ENCODE measurements around the gene SUSD6. TPM values are rescaled to one million over a fixed set of nuclear protein-coding genes. Genes with fewer than 3 reads are reported as not detected.

SUSD6 gene
- total RNA-seq, 1 experiment from 2014 or later = 3.7 TPM

GRCh38 chr14:69636718-69637480 is 25.5 kb downstream of the SUSD6 start:
- Histone ChIP-seq H3K4me2 (ENCODE audit: insufficient read depth, insufficient read length, low read length) (no peak overlapping the region), H4K20me1 (ENCODE audit: control insufficient read depth, insufficient read depth, insufficient read length) (no peaks in the 10 kb centered on the region)

More at GRCh38 chr14:69636718-69637480, 25.5 kb downstream of the SUSD6 start:
- no peak overlapping the region for H3K14ac ChIP-seq (ENCODE audit: insufficient read depth, low read length)
- no peak overlapping the region for H3K23ac ChIP-seq (ENCODE audit: insufficient read length, low read depth, low read length)
- no peak overlapping the region for H3T11ph ChIP-seq (ENCODE audit: low read length)
- H2BK20ac ChIP-seq (ENCODE audit: low read depth, low read length, poor library complexity, severe bottlenecking) = no peak overlapping the region
- H2AK5ac ChIP-seq (ENCODE audit: insufficient read length, low read length) = no peak overlapping the region
- no peak overlapping the region for H4K5ac ChIP-seq (ENCODE audit: insufficient read length, low read depth, low read length)
- H4K8ac ChIP-seq (replicated peaks; ENCODE audit: insufficient read length, low read depth, low read length) = no peak overlapping the region
- H2BK5ac ChIP-seq (ENCODE audit: insufficient read length, low read length) = no peak overlapping the region
- no CpG with 5 or more reads among the region's 7 CpGs for WGBS (ENCODE audit: extremely low coverage, insufficient read length, low lambda C conversion rate)
- no peaks in the 10 kb centered on the region for H3K79me2 ChIP-seq (ENCODE audit: insufficient read depth, low read length)
- no peak overlapping the region for H2BK15ac ChIP-seq (ENCODE audit: low read depth, low read length)
- Mint-ChIP-seq H3K36me3 (ENCODE audit: insufficient read depth in 1 of 3, low read depth in 3 of 3) (peaks cover 11 to 12% (median 11%) of the 10 kb centered on the region in 3 experiments), H3K27me3 (ENCODE audit: low read depth) (no peaks in the 10 kb centered on the region), H3K4me3 (no peak overlapping the region; a peak in 1 of 5 replicates), H3K9me3 (peaks cover 14 to 16% of the 10 kb centered on the region in 2 experiments), H3K27ac (peak overlapping the region in 2 of 3 experiments; percentile 9 to 46; a peak in 3 of 7 replicates), H3K4me1 (peaks cover 61 to 64% of the 10 kb centered on the region in 2 experiments)
- no peak for TF ChIP-seq CTCF (conservative IDR thresholded peaks at IDR 0.05)
- H3K9me3 ChIP-seq (ENCODE audit: control insufficient read depth, low read depth, low read length) = no peaks in the 10 kb centered on the region
- no peak overlapping the region for H2BK120ac ChIP-seq (ENCODE audit: low read depth, low read length, poor library complexity, severe bottlenecking)
- no peak overlapping the region for H3K56ac ChIP-seq (ENCODE audit: insufficient read length, low read depth, low read length)
- no peak overlapping the region for H3K9ac ChIP-seq (ENCODE audit: extremely low read depth, insufficient read length, low read length)
- no peak overlapping the region for H2BK12ac ChIP-seq (ENCODE audit: insufficient read length, low read depth, low read length)
- H3K27ac ChIP-seq (ENCODE audit: insufficient read length, low read depth, low read length) = no peak overlapping the region
- no peak for DNase-seq
- no peak overlapping the region for H2AFZ ChIP-seq (ENCODE audit: low read length)
- no peak overlapping the region for H3K4ac ChIP-seq (ENCODE audit: low read depth, low read length)
- no peaks in the 10 kb centered on the region for H3K79me1 ChIP-seq (ENCODE audit: insufficient read depth, low read depth, low read length, poor library complexity, severe bottlenecking)
- no peak overlapping the region for H4K91ac ChIP-seq (ENCODE audit: insufficient read length, low read depth, low read length)
- H3K4me1 ChIP-seq (ENCODE audit: insufficient read depth, low read length) = peaks cover 13% of the 10 kb centered on the region; the same call in 1 of the 2 replicates
- no peaks in the 10 kb centered on the region for H3K23me2 ChIP-seq (ENCODE audit: insufficient read length, low read depth, low read length, poor library complexity, severe bottlenecking)
- no peaks in the 10 kb centered on the region for H3K27me3 ChIP-seq (ENCODE audit: insufficient read depth, low read length)
- H3K18ac ChIP-seq (ENCODE audit: insufficient read length, low read depth, low read length) = no peak overlapping the region
